A673 (cell line): ENCODE results near the gene UTS2R. TPM values are rescaled to one million over a fixed set of nuclear protein-coding genes. Genes with fewer than 3 reads are reported as not detected.

ENCODE experiments used
- BruUV-seq: library from RNA; stranded (reverse); fragments of 400-500 nt; replicated peaks from 2 replicates; lab custom pipeline; 2021; lab: Mats Ljungman, UMichigan
- CTCF ChIA-PET: fragments of 300-600 bp; sonication (Branson Sonifier 250); formaldehyde crosslinking; loops from one replicate; lab custom pipeline; 2022; ENCODE audit warnings: antibody characterized with exemption; lab: Charles Lee
- POLR2A ChIA-PET: fragments of 300-600 bp; sonication (Branson Sonifier 250); formaldehyde crosslinking; loops from one replicate; lab custom pipeline; 2022; ENCODE audit warnings: antibody characterized with exemption; ENCODE audit not compliant: low non-redundant PET; lab: Charles Lee
- DNase-seq: peaks from one replicate; pipeline ENCODE4 v3.0.0-alpha.2; 2015; ENCODE audit warnings: low spot score
- H3K27ac ChIP-seq: fragments of 200-600 bp; sonication (generic); 2 replicates; pipeline ENCODE4 v1.5.1; 2016; ENCODE audit warnings: mixed run types, low read depth, mild to moderate bottlenecking, mixed read lengths, antibody characterized with exemption, low read length; ENCODE audit not compliant: poor library complexity, severe bottlenecking
- H3K27me3 ChIP-seq: fragments of 200-600 bp; sonication (generic); replicated peaks from 2 replicates; pipeline ENCODE4 v1.6.1; 2017; ENCODE audit warnings: mixed run types, low read depth, mild to moderate bottlenecking, mixed read lengths, antibody characterized with exemption, low read length; ENCODE audit not compliant: insufficient read depth, poor library complexity
- H3K36me3 ChIP-seq: fragments of 200-600 bp; sonication (generic); 2 replicates; pipeline ENCODE4 v1.6.1; 2016; ENCODE audit warnings: mixed run types, mild to moderate bottlenecking, mixed read lengths, antibody characterized with exemption, low read length; ENCODE audit not compliant: insufficient read depth, poor library complexity, severe bottlenecking
- H3K4me1 ChIP-seq: fragments of 200-600 bp; sonication (generic); 2 replicates; pipeline ENCODE4 v1.6.1; 2017; ENCODE audit warnings: mixed run types, mild to moderate bottlenecking, mixed read lengths, antibody characterized with exemption, low read length; ENCODE audit not compliant: insufficient read depth, poor library complexity, severe bottlenecking
- H3K4me3 ChIP-seq: fragments of 200-600 bp; sonication (generic); 2 replicates; pipeline ENCODE4 v1.5.1; 2016; ENCODE audit warnings: low read depth, mixed run types, mild to moderate bottlenecking, mixed read lengths, low read length; ENCODE audit not compliant: poor library complexity, severe bottlenecking
- H3K9me3 ChIP-seq: fragments of 200-600 bp; sonication (generic); 2 replicates; pipeline ENCODE4 v1.6.1; 2016; ENCODE audit warnings: mixed run types, low read depth, mild to moderate bottlenecking, mixed read lengths, antibody characterized with exemption, low read length; ENCODE audit not compliant: poor library complexity, severe bottlenecking
- CTCF ChIP-seq: fragments of 300-800, 200-600 bp; sonication (generic); conservative IDR thresholded peaks from 2 replicates; pipeline ENCODE4 v1.5.1; 2017; ENCODE audit warnings: low read depth, mild to moderate bottlenecking, antibody characterized with exemption, low read length, moderate library complexity, mixed read lengths
- EZH2 ChIP-seq: fragments of 200-600 bp; sonication (generic); IDR thresholded peaks from 2 replicates; pipeline ENCODE4 v1.6.1; 2017; ENCODE audit warnings: borderline replicate concordance, low read depth, mild to moderate bottlenecking, mixed read lengths, antibody characterized with exemption, low read length; ENCODE audit not compliant: poor library complexity, severe bottlenecking
- intact Hi-C: fragments of 100-400 bp; cut with micrococcal nuclease; formaldehyde crosslinking; loops from one replicate; pipeline ENCODE4 v1.10.0; 2022; ENCODE audit not compliant: unreplicated experiment
- total RNA-seq: library from RNA; stranded (reverse); gene quantifications from 2 replicates; pipeline ENCODE4 v1.2.3, GENCODE V29; 2021

UTS2R gene
- total RNA-seq, 1 experiment from 2014 or later: 0.58 TPM

- ChIA-PET CTCF (no interaction called here), POLR2A (no interaction called here)
- Histone ChIP-seq H3K4me3 (no peak overlapping the region), H3K27me3 (no peaks in the 10 kb centered on the region), H3K9me3 (no peaks in the 10 kb centered on the region), H3K27ac (no peak overlapping the region), H3K36me3 (no peaks in the 10 kb centered on the region), H3K4me1 (no peaks in the 10 kb centered on the region)
- no peak for TF ChIP-seq EZH2
- TF ChIP-seq CTCF: no peak
- intact Hi-C loops: no loop called here
- no TSS peak for BruUV-seq
- no peak for DNase-seq
These were observed 17.3 kb downstream of the UTS2R start for GRCh38 chr17:82388922-82389283.

GRCh38 chr17:82389379-82389778, 17.8 kb downstream of the UTS2R start:
- no peak overlapping the region for H3K4me3 ChIP-seq
- H3K36me3 ChIP-seq: no peaks in the 10 kb centered on the region
- CTCF ChIA-PET: no interaction called here
- POLR2A ChIA-PET: no interaction called here
- no peaks in the 10 kb centered on the region for H3K9me3 ChIP-seq
- DNase-seq: no peak
- TF ChIP-seq CTCF: no peak
- TF ChIP-seq EZH2: no peak
- H3K4me1 ChIP-seq: no peaks in the 10 kb centered on the region
- no peak overlapping the region for H3K27ac ChIP-seq
- intact Hi-C loops: no loop called here
- no peaks in the 10 kb centered on the region for H3K27me3 ChIP-seq
- BruUV-seq: no TSS peak

- ChIA-PET POLR2A (no interaction called here), CTCF (no interaction called here)
- no peaks in the 10 kb centered on the region for H3K9me3 ChIP-seq
- intact Hi-C loops: no loop called here
- no TSS peak for BruUV-seq
- H3K27me3 ChIP-seq: no peaks in the 10 kb centered on the region
- no peaks in the 10 kb centered on the region for H3K36me3 ChIP-seq
- H3K4me3 ChIP-seq: no peak overlapping the region
- H3K4me1 ChIP-seq: no peaks in the 10 kb centered on the region
- no peak overlapping the region for H3K27ac ChIP-seq
- DNase-seq: no peak
- TF ChIP-seq EZH2 (no peak), CTCF (no peak)
These were observed 18.7 kb downstream of the UTS2R start for GRCh38 chr17:82390015-82390859.
